ENCODE measurements around the gene CHST11. TPM values are rescaled to one million over a fixed set of nuclear protein-coding genes. Genes with fewer than 3 reads are reported as not detected.

The CHST11 gene
- total RNA-seq, 1 experiment from 2014 or later, result 0.25 TPM

- ChIA-PET POLR2A (no interaction called here), CTCF (no interaction called here)
- Mint-ChIP-seq H3K4me1 (ENCODE audit: low read depth, unreplicated experiment) (peaks cover 12% of the 10 kb centered on the region), H3K36me3 (ENCODE audit: insufficient read depth, unreplicated experiment) (no peaks in the 10 kb centered on the region), H3K4me3 (ENCODE audit: unreplicated experiment) (no peak overlapping the region), H3K27me3 (ENCODE audit: insufficient read depth, unreplicated experiment) (no peaks in the 10 kb centered on the region), H3K9me3 (ENCODE audit: unreplicated experiment) (no peaks in the 10 kb centered on the region), H3K27ac (ENCODE audit: unreplicated experiment) (no peak overlapping the region)
- H3K4me1 ChIP-seq, result no peaks in the 10 kb centered on the region
- BruUV-seq (replicated peaks), result no TSS peak
- no peaks in the 10 kb centered on the region for H3K9me3 ChIP-seq
- H3K36me3 ChIP-seq (ENCODE audit: control insufficient read depth, insufficient read depth, low read length), result no peaks in the 10 kb centered on the region
- DNase-seq, result no peak
- TF ChIP-seq CTCF (IDR thresholded peaks at IDR 0.05; ENCODE audit: insufficient read depth in 1 of 2, low read depth in 1 of 2, low read length in 1 of 2, severe bottlenecking in 1 of 2, unreplicated experiment in 1 of 2), result no peak
- intact Hi-C loops (cut with micrococcal nuclease; ENCODE audit: unreplicated experiment), result no loop called here
- no peaks in the 10 kb centered on the region; the same call in 1 of the 2 replicates for H3K27me3 ChIP-seq (replicated peaks; ENCODE audit: control insufficient read depth, insufficient read depth, low read length)
- no peak overlapping the region for H3K4me3 ChIP-seq (ENCODE audit: low read depth, low read length)
Observed at GRCh38 chr12:104410326-104410725, 46.4 kb upstream of the CHST11 start.

- no peaks in the 10 kb centered on the region for H3K4me1 ChIP-seq
- Mint-ChIP-seq H3K9me3 (ENCODE audit: unreplicated experiment) (no peaks in the 10 kb centered on the region), H3K36me3 (ENCODE audit: insufficient read depth, unreplicated experiment) (no peaks in the 10 kb centered on the region), H3K27me3 (ENCODE audit: insufficient read depth, unreplicated experiment) (no peaks in the 10 kb centered on the region), H3K27ac (ENCODE audit: unreplicated experiment) (no peak overlapping the region), H3K4me1 (ENCODE audit: low read depth, unreplicated experiment) (peaks cover 12% of the 10 kb centered on the region), H3K4me3 (ENCODE audit: unreplicated experiment) (no peak overlapping the region)
- BruUV-seq (replicated peaks), result no TSS peak
- POLR2A ChIA-PET, result no interaction called here
- CTCF ChIA-PET, result no interaction called here
- H3K36me3 ChIP-seq (ENCODE audit: control insufficient read depth, insufficient read depth, low read length), result no peaks in the 10 kb centered on the region
- no peaks in the 10 kb centered on the region; the same call in 1 of the 2 replicates for H3K27me3 ChIP-seq (replicated peaks; ENCODE audit: control insufficient read depth, insufficient read depth, low read length)
- no peak for TF ChIP-seq CTCF (IDR thresholded peaks at IDR 0.05; ENCODE audit: insufficient read depth in 1 of 2, low read depth in 1 of 2, low read length in 1 of 2, severe bottlenecking in 1 of 2, unreplicated experiment in 1 of 2)
- intact Hi-C loops (cut with micrococcal nuclease; ENCODE audit: unreplicated experiment), result no loop called here
- no peak overlapping the region for H3K4me3 ChIP-seq (ENCODE audit: low read depth, low read length)
- no peaks in the 10 kb centered on the region for H3K9me3 ChIP-seq
- no peak for DNase-seq
Observed at GRCh38 chr12:104410786-104411185, 46.0 kb upstream of the CHST11 start.

- Mint-ChIP-seq H3K27me3 (ENCODE audit: insufficient read depth, unreplicated experiment) (no peaks in the 10 kb centered on the region), H3K27ac (ENCODE audit: unreplicated experiment) (no peak overlapping the region), H3K4me1 (ENCODE audit: low read depth, unreplicated experiment) (peaks cover 12% of the 10 kb centered on the region), H3K36me3 (ENCODE audit: insufficient read depth, unreplicated experiment) (no peaks in the 10 kb centered on the region), H3K9me3 (ENCODE audit: unreplicated experiment) (no peaks in the 10 kb centered on the region), H3K4me3 (ENCODE audit: unreplicated experiment) (no peak overlapping the region)
- no peaks in the 10 kb centered on the region for H3K4me1 ChIP-seq
- TF ChIP-seq CTCF (IDR thresholded peaks at IDR 0.05; ENCODE audit: insufficient read depth in 1 of 2, low read depth in 1 of 2, low read length in 1 of 2, severe bottlenecking in 1 of 2, unreplicated experiment in 1 of 2), result no peak
- no peaks in the 10 kb centered on the region for H3K9me3 ChIP-seq
- ChIA-PET POLR2A (no interaction called here), CTCF (no interaction called here)
- DNase-seq, result no peak
- no peak overlapping the region for H3K4me3 ChIP-seq (ENCODE audit: low read depth, low read length)
- no peaks in the 10 kb centered on the region; the same call in 1 of the 2 replicates for H3K27me3 ChIP-seq (replicated peaks; ENCODE audit: control insufficient read depth, insufficient read depth, low read length)
- no TSS peak for BruUV-seq (replicated peaks)
- H3K36me3 ChIP-seq (ENCODE audit: control insufficient read depth, insufficient read depth, low read length), result no peaks in the 10 kb centered on the region
- intact Hi-C loops (cut with micrococcal nuclease; ENCODE audit: unreplicated experiment), result no loop called here
Observed at GRCh38 chr12:104411826-104412641, 44.7 kb upstream of the CHST11 start.

Data from Caco-2 (cell line).